ENCODE results near the gene ACADSB. TPM values are rescaled to one million over a fixed set of nuclear protein-coding genes. Genes with fewer than 3 reads are reported as not detected.
A peak's percentile ranks its signal among the peaks of the same experiment; 100 is the strongest.

Gene ACADSB
- total RNA-seq (10 to 100 TPM; 17.3 to 19.1 TPM), polyA plus RNA-seq (ENCODE audit: insufficient read depth, low read depth, low replicate concordance) (19.3 TPM)
- long read RNA-seq, donor 1, full-length matches to known transcripts = 2 of 2 reads
- long read RNA-seq, donor 1, partial matches to known transcripts = 0 of 2 reads
- long read RNA-seq, donor 1, other reads (novel, unspliced or antisense) = 0 of 2 reads
- long read RNA-seq, donor 2, full-length matches to known transcripts = 2 of 2 reads
- long read RNA-seq, donor 2, partial matches to known transcripts = 0 of 2 reads
- long read RNA-seq, donor 2, other reads (novel, unspliced or antisense) = 0 of 2 reads

DNA sequence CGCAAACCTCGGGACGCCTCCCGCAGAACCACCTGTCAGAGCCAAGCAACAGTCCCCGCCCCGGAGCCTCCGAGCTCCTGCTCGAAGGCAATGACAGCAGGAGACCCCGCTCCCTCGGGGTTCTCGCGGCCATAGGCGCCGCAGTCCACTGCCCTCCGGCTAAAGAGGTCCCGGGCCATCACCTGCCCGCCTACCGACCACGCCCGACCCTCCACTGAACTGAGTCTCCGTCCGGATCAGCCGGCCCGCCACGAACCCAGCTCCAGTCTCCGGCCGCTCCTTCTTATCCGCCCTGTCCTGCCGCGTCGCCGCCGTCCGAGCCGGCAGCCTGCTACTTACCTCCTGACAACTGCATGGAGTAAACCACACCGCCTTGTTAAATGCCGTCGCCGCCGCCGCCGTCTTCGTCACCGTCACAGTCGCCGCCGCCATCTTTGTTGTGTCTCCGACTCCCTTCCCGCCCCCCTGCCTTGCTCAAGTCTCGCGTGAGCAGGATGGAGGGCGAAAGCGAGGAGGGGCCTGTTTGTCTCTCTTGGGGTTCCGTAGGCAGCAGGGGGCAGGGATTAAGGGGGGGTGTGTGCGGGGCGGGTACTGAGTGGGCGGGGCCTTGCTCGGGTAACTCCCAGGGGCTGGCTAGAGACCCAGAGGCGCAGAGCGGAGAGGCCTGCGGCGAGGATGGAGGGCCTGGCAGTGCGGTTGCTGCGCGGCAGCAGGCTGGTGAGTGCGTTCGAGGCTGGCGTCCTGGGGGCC, at the start of gene ACADSB, which contains the start of gene IKZF5:
Gene ACADSB, plus strand, starts transcription at position 652 of the 750 bp plus-strand sequence. Its CDS starts 24 bp downstream, at position 676.
Gene IKZF5, minus strand, starts transcription at position 441 of the 750 bp plus-strand sequence. CDS start 10,170 bp downstream, outside the sequence.
- no peaks in the 10 kb centered on the region for H3K36me3 ChIP-seq (ENCODE audit: low read depth, missing control alignments)
- no peaks in the 10 kb centered on the region for H3K9me3 ChIP-seq
- 0 to 2% methylated on average over 15 to 60 of the region's 68 CpGs for WGBS, 2 donors
- peak within 1 kb of the TSS; percentile 89 to 97 for H3K27ac ChIP-seq
- intact Hi-C loops (cut with DNase I; ENCODE audit: low total_unique reads) = no loop called here
- DNase-seq = peak; percentile 97
- H3K27me3 ChIP-seq = no peaks in the 10 kb centered on the region
- peaks cover 13% of the 10 kb centered on the region for H3K4me1 ChIP-seq
- TF ChIP-seq, protein P1, sequence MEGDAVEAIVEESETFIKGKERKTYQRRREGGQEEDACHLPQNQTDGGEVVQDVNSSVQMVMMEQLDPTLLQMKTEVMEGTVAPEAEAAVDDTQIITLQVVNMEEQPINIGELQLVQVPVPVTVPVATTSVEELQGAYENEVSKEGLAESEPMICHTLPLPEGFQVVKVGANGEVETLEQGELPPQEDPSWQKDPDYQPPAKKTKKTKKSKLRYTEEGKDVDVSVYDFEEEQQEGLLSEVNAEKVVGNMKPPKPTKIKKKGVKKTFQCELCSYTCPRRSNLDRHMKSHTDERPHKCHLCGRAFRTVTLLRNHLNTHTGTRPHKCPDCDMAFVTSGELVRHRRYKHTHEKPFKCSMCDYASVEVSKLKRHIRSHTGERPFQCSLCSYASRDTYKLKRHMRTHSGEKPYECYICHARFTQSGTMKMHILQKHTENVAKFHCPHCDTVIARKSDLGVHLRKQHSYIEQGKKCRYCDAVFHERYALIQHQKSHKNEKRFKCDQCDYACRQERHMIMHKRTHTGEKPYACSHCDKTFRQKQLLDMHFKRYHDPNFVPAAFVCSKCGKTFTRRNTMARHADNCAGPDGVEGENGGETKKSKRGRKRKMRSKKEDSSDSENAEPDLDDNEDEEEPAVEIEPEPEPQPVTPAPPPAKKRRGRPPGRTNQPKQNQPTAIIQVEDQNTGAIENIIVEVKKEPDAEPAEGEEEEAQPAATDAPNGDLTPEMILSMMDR (IDR thresholded peaks at IDR 0.05) = peak in 1 of 3 experiments; percentile 14
- TF ChIP-seq POLR2A (IDR thresholded peaks at IDR 0.05) = peak; percentile 74
- peak within 1 kb of the TSS; percentile 87 to 99 for H3K4me3 ChIP-seq

DNA sequence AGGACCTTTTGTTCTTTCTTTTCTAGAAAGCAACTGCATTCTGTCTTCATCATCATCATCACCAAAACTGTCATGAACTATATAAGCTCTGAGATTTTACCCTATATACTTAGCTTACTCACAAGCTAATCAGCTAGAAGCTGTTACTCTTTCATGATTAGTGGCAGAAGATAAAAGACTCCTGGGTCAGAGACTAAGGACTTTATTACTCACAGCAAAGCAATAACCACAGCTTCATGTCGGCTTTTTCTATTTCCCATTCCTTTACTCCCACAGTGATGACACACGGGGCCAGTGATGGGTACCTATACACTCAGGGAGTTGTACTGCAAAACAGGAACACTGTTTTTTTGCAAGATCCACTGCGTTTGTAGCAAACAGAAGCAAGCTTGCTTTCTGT, 46.4 kb upstream of the ACADSB start:
- 69% methylated on average over 3 of the region's 3 CpGs for WGBS, 2 donors
- Histone ChIP-seq H3K27ac (no peak overlapping the region), H3K9me3 (no peaks in the 10 kb centered on the region), H3K27me3 (no peaks in the 10 kb centered on the region), H3K4me3 (no peak overlapping the region), H3K4me1 (no peaks in the 10 kb centered on the region), H3K36me3 (ENCODE audit: low read depth, missing control alignments) (no peaks in the 10 kb centered on the region)
- TF ChIP-seq, protein P1 (IDR thresholded peaks at IDR 0.05) = no peak
- TF ChIP-seq POLR2A (IDR thresholded peaks at IDR 0.05) = no peak
- intact Hi-C loops (cut with DNase I; ENCODE audit: low total_unique reads) = no loop called here
- no peak for DNase-seq

DNA sequence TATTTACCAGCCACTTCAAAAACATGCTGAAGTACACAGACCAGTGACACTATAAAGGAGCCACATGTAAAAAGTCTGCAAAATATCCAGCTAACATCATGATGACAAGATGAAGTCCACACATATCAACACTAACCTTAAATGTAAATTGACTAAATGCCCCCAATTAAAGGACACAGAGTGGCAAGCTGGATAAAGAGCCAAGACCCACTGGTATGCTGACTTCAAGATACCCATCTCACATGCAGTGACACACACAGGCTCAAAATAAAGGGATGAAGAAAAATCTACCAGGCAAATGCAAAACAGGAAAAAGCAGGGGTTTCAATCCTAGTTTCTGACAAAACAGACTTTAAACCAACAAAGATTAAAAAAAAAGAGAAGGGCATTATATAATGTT, 41.9 kb upstream of the ACADSB start:
- no peaks in the 10 kb centered on the region for H3K4me1 ChIP-seq
- H3K36me3 ChIP-seq (ENCODE audit: low read depth, missing control alignments) = no peaks in the 10 kb centered on the region
- H3K27ac ChIP-seq = no peak overlapping the region
- no peak for DNase-seq
- intact Hi-C loops (cut with DNase I; ENCODE audit: low total_unique reads) = no loop called here
- TF ChIP-seq POLR2A (IDR thresholded peaks at IDR 0.05) = no peak
- TF ChIP-seq, protein P1 (IDR thresholded peaks at IDR 0.05) = no peak
- no peaks in the 10 kb centered on the region for H3K27me3 ChIP-seq
- no peaks in the 10 kb centered on the region for H3K9me3 ChIP-seq
- H3K4me3 ChIP-seq = no peak overlapping the region

DNA sequence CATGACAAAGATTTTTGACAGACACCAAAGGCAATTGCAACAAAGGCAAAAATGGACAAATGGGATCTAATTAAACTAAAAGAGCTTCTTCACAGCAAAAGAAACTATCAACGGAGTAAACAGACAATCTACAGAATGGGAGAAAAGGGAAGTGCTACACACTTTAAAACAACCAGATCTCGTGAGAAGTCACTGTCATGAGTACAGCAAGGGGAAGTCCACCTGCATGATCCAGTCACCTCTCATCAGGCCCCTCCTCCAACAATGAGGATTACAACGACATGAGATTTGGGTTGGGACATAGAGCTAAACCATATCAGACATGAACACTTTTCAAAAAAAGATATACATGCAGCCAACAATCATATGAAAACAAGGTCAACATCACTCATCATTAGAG, 40.1 kb upstream of the ACADSB start:
- Histone ChIP-seq H3K4me1 (no peaks in the 10 kb centered on the region), H3K36me3 (ENCODE audit: low read depth, missing control alignments) (no peaks in the 10 kb centered on the region), H3K9me3 (no peaks in the 10 kb centered on the region), H3K27me3 (no peaks in the 10 kb centered on the region), H3K4me3 (no peak overlapping the region), H3K27ac (no peak overlapping the region)
- TF ChIP-seq POLR2A (IDR thresholded peaks at IDR 0.05) = no peak
- TF ChIP-seq, protein P1 (IDR thresholded peaks at IDR 0.05) = no peak
- no peak for DNase-seq
- WGBS, 2 donors = 75 to 83% methylated on average over 3 of the region's 3 CpGs
- intact Hi-C loops (cut with DNase I; ENCODE audit: low total_unique reads) = no loop called here
